Measurements from ENCODE around the gene COG2. TPM values are rescaled to one million over a fixed set of nuclear protein-coding genes. Genes with fewer than 3 reads are reported as not detected.

COG2 gene
- total RNA-seq, 1 experiment from 2014 or later, result 51.0 TPM

GRCh38 chr1:230703679-230704385 is 61.6 kb downstream of the COG2 start:
- Histone ChIP-seq H3K4me1 (ENCODE audit: insufficient read depth, low read length) (no peaks in the 10 kb centered on the region), H4K20me1 (ENCODE audit: low read length) (no peaks in the 10 kb centered on the region), H3K79me2 (ENCODE audit: low read length) (no peaks in the 10 kb centered on the region), H3K4me3 (ENCODE audit: low read length) (no peak overlapping the region), H3K9me2 (replicated peaks; ENCODE audit: low read length) (no peaks in the 10 kb centered on the region), H3K4me2 (ENCODE audit: low read length) (no peak overlapping the region), H3K9me3 (ENCODE audit: low read length) (no peaks in the 10 kb centered on the region), H3F3A (ENCODE audit: low read length, unreplicated experiment) (no peaks in the 10 kb centered on the region), H3K36me3 (ENCODE audit: low read depth, low read length) (no peaks in the 10 kb centered on the region), H3K9ac (ENCODE audit: low read length) (no peak overlapping the region), H2AFZ (ENCODE audit: low read length) (no peak overlapping the region), H3K27me3 (ENCODE audit: low read length) (no peaks in the 10 kb centered on the region), H3K27ac (ENCODE audit: low read length) (no peak overlapping the region)
- intact Hi-C loops (cut with micrococcal nuclease), result no loop called here
- ChIA-PET CTCF (no interaction called here), POLR2A (ENCODE audit: unreplicated experiment) (no interaction called here)
- TF ChIP-seq EZH2 (IDR thresholded peaks at IDR 0.05; ENCODE audit: low read length, unreplicated experiment) (no peak), EZH2phosphoT487 (IDR thresholded peaks at IDR 0.05; ENCODE audit: borderline replicate concordance, low read length) (no peak), CTCF (conservative IDR thresholded peaks at IDR 0.05; ENCODE audit: low read depth, low read length) (no peak)
- ATAC-seq, result no peak
- BruUV-seq (replicated peaks), result no TSS peak
- no peak for DNase-seq

GRCh38 chr1:230704830-230705229 is 62.5 kb downstream of the COG2 start:
- ChIA-PET CTCF (no interaction called here), POLR2A (ENCODE audit: unreplicated experiment) (no interaction called here)
- H4K20me1 ChIP-seq (ENCODE audit: low read length), result no peaks in the 10 kb centered on the region
- intact Hi-C loops (cut with micrococcal nuclease), result no loop called here
- ATAC-seq (no peak), DNase-seq (no peak)
- no peaks in the 10 kb centered on the region for H3F3A ChIP-seq (ENCODE audit: low read length, unreplicated experiment)
- H3K9me2 ChIP-seq (replicated peaks; ENCODE audit: low read length), result no peaks in the 10 kb centered on the region
- H3K27ac ChIP-seq (ENCODE audit: low read length), result no peak overlapping the region
- H3K36me3 ChIP-seq (ENCODE audit: low read depth, low read length), result no peaks in the 10 kb centered on the region
- H3K9ac ChIP-seq (ENCODE audit: low read length), result no peak overlapping the region
- H3K27me3 ChIP-seq (ENCODE audit: low read length), result no peaks in the 10 kb centered on the region
- BruUV-seq (replicated peaks), result no TSS peak
- H3K4me1 ChIP-seq (ENCODE audit: insufficient read depth, low read length), result no peaks in the 10 kb centered on the region
- H3K4me3 ChIP-seq (ENCODE audit: low read length), result no peak overlapping the region
- no peak overlapping the region for H2AFZ ChIP-seq (ENCODE audit: low read length)
- H3K79me2 ChIP-seq (ENCODE audit: low read length), result no peaks in the 10 kb centered on the region
- H3K9me3 ChIP-seq (ENCODE audit: low read length), result no peaks in the 10 kb centered on the region
- no peak overlapping the region for H3K4me2 ChIP-seq (ENCODE audit: low read length)
- no peak for TF ChIP-seq EZH2phosphoT487 (IDR thresholded peaks at IDR 0.05; ENCODE audit: borderline replicate concordance, low read length)

- H3F3A ChIP-seq (ENCODE audit: low read length, unreplicated experiment), result no peaks in the 10 kb centered on the region
- no peak overlapping the region for H3K9ac ChIP-seq (ENCODE audit: low read length)
- ATAC-seq (no peak), DNase-seq (no peak)
- no peaks in the 10 kb centered on the region for H3K9me2 ChIP-seq (replicated peaks; ENCODE audit: low read length)
- TF ChIP-seq EZH2phosphoT487 (IDR thresholded peaks at IDR 0.05; ENCODE audit: borderline replicate concordance, low read length) (no peak), CTCF (conservative IDR thresholded peaks at IDR 0.05; ENCODE audit: low read depth, low read length) (no peak), EZH2 (IDR thresholded peaks at IDR 0.05; ENCODE audit: low read length, unreplicated experiment) (no peak)
- H3K4me3 ChIP-seq (ENCODE audit: low read length), result no peak overlapping the region
- no peaks in the 10 kb centered on the region for H3K9me3 ChIP-seq (ENCODE audit: low read length)
- H4K20me1 ChIP-seq (ENCODE audit: low read length), result no peaks in the 10 kb centered on the region
- POLR2A ChIA-PET (ENCODE audit: unreplicated experiment), result no interaction called here
- no peaks in the 10 kb centered on the region for H3K4me1 ChIP-seq (ENCODE audit: insufficient read depth, low read length)
- no peak overlapping the region for H2AFZ ChIP-seq (ENCODE audit: low read length)
- no peaks in the 10 kb centered on the region for H3K79me2 ChIP-seq (ENCODE audit: low read length)
- BruUV-seq (replicated peaks), result no TSS peak
- no peak overlapping the region for H3K4me2 ChIP-seq (ENCODE audit: low read length)
- intact Hi-C loops (cut with micrococcal nuclease), result no loop called here
- CTCF ChIA-PET, result no interaction called here
- no peaks in the 10 kb centered on the region for H3K27me3 ChIP-seq (ENCODE audit: low read length)
- H3K36me3 ChIP-seq (ENCODE audit: low read depth, low read length), result no peaks in the 10 kb centered on the region
- H3K27ac ChIP-seq (ENCODE audit: low read length), result no peak overlapping the region
These were observed 63.2 kb downstream of the COG2 start for GRCh38 chr1:230705289-230706019.
